NCI-H2171 (cell line): ENCODE results near the gene SEMA5A.

Source experiments
- DNase-seq: peaks from one replicate; lab custom pipeline; 2025; lab: John Stamatoyannopoulos, UW

The SEMA5A gene

DNA sequence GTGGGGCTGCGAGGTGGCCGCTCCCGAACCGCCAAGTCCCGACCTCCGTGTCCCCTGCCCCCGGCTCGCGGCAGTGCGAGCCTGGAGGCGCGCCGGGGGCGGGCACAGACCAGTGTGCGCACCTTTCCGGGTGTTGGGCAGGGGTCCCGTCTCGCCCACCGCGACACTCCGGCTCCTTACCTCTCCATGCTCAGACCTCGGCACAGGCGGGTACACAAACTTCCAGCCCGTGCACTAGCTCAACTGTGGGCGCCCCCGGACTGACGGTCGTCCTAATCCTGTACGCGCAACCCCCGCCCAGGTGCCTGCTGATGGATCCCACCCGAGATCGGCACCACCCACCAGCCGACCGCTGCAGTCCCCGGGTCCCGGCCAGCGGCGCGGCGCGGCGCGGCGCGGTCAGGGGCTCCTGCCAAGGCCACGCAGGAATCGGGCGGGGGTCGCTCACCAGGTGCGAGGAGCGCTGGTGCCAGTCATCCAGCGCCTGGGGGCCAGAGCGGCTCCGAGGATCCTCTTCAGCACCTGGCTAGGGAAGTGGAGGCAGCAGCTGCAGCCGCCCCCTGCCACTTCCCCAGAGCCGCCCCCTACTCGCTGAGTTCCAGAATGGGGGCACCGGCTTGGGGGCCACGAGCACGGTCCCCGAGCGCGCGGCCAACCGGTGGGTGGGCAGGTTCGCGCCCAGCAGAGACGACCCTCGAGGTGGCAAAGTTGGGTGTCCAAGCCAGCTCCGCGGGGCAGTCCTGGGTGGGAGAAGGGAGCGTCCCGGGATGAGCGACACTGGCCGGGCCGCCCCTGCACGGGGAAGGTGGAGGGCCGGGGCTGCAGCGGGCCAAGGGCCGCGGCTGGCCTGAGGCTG lies 511 bp downstream of the SEMA5A start:
- no peak for DNase-seq

- peak; percentile 12 for DNase-seq
Observed at GRCh38 chr5:9544502-9545135, 1.3 kb downstream of the SEMA5A start.

- DNase-seq: no peak
Observed at GRCh38 chr5:9544056-9544455, 1.8 kb downstream of the SEMA5A start.

GRCh38 chr5:9543311-9543920 lies 2.5 kb downstream of the SEMA5A start:
- DNase-seq: no peak

GRCh38 chr5:9540791-9541190 lies 5.1 kb downstream of the SEMA5A start:
- DNase-seq: no peak

- no peak for DNase-seq
Observed at GRCh38 chr5:9538504-9538903, 7.4 kb downstream of the SEMA5A start.

GRCh38 chr5:9537223-9538141 lies 8.4 kb downstream of the SEMA5A start:
- no peak for DNase-seq

GRCh38 chr5:9536717-9537116 lies 9.2 kb downstream of the SEMA5A start:
- DNase-seq: no peak

- DNase-seq: no peak
Observed at GRCh38 chr5:9534881-9535517, 10.9 kb downstream of the SEMA5A start.

GRCh38 chr5:9533562-9534364 lies 12.1 kb downstream of the SEMA5A start:
- DNase-seq: no peak

DNA sequence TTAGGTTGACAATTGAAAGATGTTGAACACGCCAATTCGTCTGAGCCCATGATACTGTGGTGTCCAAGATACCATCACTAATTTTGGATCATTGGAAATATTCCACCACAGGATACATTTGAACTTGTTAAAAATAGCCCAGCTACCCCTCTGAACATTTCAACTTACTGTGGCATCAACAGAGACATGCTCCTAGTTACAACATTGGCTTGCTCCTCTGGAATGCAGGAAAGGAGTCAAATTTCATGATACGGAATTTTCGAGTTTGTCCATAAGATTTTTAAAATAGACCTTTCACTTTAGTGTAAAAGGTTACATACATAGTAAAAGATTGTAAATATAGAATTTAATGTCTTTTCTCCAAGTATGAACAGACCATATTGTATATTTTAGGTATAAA lies 12.8 kb downstream of the SEMA5A start:
- DNase-seq: no peak

- DNase-seq: no peak
Observed at GRCh38 chr5:9529513-9529912, 16.4 kb downstream of the SEMA5A start.

DNA sequence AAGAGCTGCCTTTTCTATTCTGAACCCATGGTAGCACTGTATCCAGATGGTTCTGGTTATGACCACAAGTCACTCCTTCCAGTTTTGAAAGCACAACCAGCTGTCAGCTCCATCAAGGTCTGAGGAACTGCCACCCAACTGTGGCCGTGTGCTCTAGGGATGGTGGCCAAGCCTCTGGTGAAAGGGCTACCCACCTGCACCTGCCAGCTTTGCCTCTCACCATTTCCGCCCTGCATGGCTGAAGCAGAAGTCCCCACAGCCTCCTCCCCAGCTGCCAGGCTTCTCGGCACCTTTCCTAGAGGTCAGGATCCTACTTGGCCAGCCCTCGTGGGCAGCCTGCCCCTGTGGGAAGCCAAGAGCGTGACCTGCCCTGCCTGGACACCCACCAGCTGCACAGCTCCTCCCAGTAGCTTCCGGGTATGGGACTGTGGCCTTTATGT lies 16.8 kb downstream of the SEMA5A start:
- no peak for DNase-seq

- DNase-seq: no peak
Observed at GRCh38 chr5:9524941-9525340, 20.9 kb downstream of the SEMA5A start.

DNA sequence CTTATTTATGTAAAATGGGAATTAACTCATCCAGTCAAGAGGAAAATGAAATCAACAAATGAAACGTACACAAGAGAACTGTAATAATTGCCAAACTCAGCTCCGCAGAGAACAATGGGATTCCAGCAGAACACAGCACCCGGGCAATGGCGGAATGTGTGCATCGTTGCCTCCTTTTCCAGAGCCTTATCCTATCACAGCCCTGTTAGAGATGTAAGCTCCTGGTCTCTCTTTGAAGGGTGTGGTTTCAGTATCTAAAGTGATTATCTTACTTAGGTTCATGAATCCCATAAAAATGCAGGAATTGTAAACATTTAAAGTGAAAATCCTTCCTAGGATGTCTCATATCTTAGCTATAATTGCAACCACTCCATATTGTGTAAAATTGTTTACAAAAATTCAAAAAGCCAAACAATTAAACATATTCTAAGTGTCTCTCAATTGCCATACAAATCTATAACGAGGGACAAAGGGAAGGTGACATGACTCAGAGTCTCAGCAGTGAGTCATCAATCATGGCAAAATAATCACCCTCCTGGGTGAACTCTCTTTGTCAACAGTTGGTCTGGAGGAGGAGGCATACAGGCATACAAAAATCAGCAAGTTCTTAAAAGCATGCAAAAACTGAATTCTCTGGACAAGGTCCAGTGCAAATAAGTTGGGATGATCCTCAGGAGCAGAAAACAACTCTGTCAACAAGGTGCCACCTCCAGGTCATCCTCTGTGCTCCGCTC lies 22.6 kb downstream of the SEMA5A start:
- no peak for DNase-seq

DNA sequence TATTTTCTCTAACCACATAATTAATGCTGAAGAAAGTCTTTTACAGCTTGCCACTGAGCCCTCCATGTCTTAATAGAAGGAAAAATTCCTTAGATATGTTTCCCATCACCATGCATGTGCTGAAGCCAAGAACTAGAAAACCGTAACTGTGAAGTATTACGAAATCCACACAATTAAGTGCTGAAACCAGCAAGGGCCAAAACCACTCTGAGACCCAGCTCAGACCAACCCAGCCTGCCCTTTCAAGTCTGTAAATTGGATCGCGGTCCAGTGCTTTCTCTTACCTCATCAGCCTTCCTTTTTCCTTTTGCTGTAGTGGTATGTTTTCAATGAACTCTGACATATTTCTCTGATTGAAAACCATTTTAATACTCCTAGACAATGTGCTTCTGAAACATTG lies 26.3 kb downstream of the SEMA5A start:
- no peak for DNase-seq

DNA sequence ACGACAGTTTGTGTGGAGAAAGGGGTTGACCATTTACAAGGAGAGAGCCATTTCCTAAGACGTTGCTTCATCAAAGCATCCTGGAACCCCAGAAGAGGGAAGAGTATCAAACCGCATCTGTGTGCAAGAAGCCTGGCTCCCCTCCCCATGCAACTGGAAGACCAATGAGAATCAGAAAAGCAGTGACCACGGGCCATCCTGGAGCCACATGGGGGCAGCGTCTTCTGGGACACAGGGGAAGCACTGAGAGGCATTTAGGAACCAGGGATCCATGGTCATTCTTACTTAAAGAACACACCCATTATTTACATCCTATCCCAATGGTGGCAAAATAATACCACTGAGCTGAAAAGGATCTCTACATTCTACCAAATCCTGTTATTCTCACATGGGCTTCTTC lies 29.3 kb downstream of the SEMA5A start:
- DNase-seq: no peak

- DNase-seq: no peak
Observed at GRCh38 chr5:9515436-9515835, 30.4 kb downstream of the SEMA5A start.

DNA sequence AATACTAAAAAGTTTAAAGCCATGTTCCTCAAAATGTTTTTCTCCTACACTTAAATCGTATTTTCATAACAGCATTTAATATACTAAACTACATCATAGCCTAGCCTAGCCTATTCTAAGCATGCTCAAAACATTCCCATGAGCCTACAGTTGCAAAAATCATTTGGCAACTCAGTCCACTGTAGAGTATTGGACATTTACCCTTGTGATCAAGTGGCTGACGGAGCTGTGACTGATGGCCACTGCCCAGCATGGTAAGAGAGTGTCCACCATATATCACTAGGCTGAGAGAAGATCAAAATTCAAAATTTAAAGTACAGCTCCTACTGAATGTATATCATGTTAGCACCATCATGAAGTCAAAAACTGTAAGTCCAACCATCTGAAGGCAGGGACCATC lies 30.9 kb downstream of the SEMA5A start:
- DNase-seq: no peak

GRCh38 chr5:9513827-9514226 lies 32.0 kb downstream of the SEMA5A start:
- no peak for DNase-seq
